SIG-M5 (cell line): ENCODE data around the gene OR8G1.
A peak's percentile ranks its signal among the peaks of the same experiment; 100 is the strongest.

Experiments
- DNase-seq: peaks from one replicate; lab custom pipeline; 2025; lab: John Stamatoyannopoulos, UW

OR8G1 gene

DNA sequence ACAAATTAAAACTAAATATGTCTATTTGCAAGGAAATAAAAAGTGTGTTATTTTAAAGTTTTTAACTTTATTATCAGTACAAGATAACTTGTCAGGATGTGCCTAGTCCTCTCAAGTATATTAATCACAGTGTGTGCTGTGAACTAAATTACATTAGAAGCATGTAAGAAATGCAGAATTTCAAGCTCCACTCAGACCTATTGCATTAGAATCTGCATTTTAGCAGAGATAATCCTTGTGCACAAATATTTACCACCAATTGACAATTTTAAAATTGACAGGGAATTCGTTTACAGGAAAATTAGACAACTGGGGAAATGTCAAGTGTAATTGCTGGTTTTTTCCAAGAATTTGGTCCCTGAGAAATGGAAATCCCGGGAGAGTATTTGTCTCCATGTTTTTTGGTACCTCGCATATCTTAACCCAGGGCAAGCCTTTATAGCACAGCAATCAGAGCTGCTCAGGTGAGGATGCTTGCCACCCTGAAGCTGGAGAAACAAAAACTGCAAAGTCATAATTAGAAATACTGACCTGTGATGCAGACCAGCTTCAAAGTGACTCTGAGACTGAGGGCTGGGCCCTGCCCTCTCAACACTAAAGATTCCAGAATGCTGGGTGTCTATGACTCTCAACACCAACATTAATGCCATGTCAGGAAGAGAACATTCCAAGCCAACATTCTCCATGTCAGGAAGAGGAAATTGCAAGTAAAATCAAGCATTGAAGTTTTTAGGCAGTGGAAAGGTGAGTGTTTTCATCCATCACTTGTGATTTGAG lies at the start of gene OR8G1:
OR8G1 (plus strand) TSS at position 475 of the 777 bp plus-strand sequence. CDS start 8,581 bp downstream, outside the sequence.
- no peak for DNase-seq

DNA sequence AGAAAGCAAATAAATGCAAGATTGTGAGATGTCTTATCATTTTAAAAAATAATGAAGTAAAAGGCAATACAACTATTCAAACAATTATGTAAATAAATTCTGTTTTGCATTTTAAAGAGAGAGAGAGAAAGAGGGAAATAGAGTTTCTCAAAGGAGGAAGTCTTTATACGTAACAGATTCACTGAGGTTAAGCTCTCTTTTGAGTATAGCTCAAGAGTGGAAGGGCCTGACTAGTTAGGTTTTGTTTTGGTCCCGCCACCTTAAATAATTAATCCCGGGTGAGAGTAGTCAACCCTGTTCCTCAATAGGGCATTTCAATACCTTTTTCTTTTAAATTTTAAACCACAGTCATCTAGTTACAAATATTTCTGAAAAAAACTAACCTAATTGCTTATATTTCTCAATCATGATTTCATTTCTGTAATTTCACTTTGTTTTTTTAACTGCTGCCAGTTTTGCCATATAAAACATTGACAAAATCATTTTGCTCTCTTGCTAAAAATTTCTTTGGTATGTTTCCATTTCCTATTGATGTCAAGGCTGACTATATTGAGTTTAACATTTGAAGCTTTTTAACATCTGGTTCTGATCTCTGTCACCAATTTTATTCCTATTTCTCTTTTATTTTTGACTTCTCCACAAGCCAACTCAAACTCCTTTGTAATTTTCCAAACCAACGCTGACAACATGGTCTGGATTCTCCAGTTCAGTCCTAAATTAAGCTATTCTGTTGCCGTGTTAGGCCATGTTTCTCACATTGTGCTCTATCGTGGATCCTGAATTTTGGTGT lies 47.5 kb upstream of the OR8G1 start:
- no peak for DNase-seq

- DNase-seq: no peak
Observed at GRCh38 chr11:124194293-124195188, 46.4 kb upstream of the OR8G1 start.

DNA sequence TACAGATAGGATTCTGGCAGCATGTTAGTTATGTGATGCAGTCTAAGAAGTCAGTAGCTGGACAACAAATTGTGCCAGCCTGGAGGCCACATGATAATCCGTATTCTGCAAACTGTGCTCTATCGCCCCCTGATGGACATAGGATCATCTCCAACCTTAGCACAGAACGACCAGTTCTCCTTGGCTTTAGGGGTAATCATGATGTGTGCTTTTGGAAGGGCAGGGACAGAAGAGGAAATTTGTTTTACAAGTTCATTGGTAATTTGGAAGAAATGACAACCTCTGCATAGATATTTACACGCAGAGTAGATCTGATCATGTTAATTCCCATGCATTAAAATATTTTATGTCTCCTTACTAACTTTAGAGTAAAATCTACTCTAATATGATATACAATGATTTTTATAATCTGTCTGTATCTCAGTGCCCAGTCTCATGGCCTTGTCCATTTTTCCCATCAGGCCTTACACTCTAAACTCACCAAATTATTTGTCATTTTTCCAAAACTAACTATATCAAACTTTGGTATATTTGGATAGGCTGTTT lies 45.6 kb upstream of the OR8G1 start:
- DNase-seq: no peak

GRCh38 chr11:124197999-124198398 lies 42.9 kb upstream of the OR8G1 start:
- no peak for DNase-seq

GRCh38 chr11:124198897-124199296 lies 42.0 kb upstream of the OR8G1 start:
- DNase-seq: no peak

GRCh38 chr11:124199702-124200101 lies 41.2 kb upstream of the OR8G1 start:
- DNase-seq: no peak

DNA sequence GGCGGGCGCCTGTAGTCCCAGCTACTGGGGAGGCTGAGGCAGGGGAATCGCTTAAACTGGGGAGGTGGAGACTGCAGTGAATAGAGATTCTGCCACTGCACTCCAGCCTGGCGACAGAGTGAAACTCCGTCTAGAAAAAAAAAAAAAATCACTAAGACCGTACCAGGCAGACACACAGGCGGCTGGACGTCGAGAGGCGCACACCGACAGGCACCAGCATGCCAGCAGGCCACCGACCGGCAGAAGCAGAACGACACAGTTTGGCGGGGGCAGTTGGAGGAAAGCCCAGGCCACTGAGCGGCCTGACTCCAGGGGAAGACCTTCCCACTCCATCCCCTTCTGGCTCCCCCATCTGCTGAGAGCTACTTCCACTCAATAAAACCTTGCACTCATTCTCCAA lies 40.2 kb upstream of the OR8G1 start:
- no peak for DNase-seq

- no peak for DNase-seq
Observed at GRCh38 chr11:124202951-124203350, 37.9 kb upstream of the OR8G1 start.

GRCh38 chr11:124204008-124204407 lies 36.9 kb upstream of the OR8G1 start:
- DNase-seq: no peak

- no peak for DNase-seq
Observed at GRCh38 chr11:124207102-124207792, 33.6 kb upstream of the OR8G1 start.

GRCh38 chr11:124209824-124210357 lies 31.0 kb upstream of the OR8G1 start:
- no peak for DNase-seq

- DNase-seq: no peak
Observed at GRCh38 chr11:124210421-124210820, 30.5 kb upstream of the OR8G1 start.

DNA sequence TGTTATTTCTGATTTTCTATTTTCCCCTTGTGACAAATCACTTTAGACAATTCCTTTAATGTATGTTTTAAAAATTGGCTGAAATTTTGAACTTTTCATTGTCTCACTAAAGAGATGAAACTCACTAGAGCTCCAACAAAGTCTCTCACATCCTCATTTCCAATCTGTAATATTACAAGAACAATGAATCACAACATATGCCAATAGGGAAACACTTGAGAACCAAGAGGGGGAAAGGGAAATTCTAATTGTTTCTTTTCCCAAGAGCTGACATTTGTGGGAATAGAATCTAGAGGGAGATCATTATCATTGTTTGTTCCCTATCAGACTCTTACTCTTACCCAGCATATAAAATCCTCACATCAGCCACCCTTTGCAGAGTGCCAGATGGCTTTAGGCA lies 29.6 kb upstream of the OR8G1 start:
- DNase-seq: no peak

GRCh38 chr11:124214027-124214426 lies 26.9 kb upstream of the OR8G1 start:
- DNase-seq: no peak

- DNase-seq: no peak
Observed at GRCh38 chr11:124219126-124219525, 21.8 kb upstream of the OR8G1 start.

- DNase-seq: no peak
Observed at GRCh38 chr11:124222407-124222806, 18.5 kb upstream of the OR8G1 start.

DNA sequence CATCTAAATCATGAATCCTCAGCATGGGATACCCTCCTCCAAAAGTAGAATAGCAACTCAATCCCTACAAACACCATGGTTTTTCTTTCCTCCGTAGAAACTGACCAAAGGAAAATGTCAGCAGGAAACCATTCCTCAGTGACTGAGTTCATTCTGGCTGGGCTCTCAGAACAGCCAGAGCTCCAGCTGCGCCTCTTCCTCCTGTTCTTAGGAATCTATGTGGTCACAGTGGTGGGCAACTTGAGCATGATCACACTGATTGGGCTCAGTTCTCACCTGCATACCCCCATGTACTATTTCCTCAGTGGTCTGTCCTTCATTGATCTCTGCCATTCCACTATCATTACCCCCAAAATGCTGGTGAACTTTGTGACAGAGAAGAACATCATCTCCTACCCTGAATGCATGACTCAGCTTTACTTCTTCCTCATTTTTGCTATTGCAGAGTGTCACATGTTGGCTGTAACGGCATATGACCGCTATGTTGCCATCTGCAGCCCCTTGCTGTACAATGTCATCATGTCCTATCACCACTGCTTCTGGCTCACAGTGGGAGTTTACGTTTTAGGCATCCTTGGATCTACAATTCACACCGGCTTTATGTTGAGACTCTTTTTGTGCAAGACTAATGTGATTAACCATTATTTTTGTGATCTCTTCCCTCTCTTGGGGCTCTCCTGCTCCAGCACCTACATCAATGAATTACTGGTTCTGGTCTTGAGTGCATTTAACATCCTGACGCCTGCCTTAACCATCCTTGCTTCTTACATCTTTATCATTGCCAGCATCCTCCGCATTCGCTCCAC lies 16.1 kb upstream of the OR8G1 start:
- DNase-seq: peak; percentile 9

DNA sequence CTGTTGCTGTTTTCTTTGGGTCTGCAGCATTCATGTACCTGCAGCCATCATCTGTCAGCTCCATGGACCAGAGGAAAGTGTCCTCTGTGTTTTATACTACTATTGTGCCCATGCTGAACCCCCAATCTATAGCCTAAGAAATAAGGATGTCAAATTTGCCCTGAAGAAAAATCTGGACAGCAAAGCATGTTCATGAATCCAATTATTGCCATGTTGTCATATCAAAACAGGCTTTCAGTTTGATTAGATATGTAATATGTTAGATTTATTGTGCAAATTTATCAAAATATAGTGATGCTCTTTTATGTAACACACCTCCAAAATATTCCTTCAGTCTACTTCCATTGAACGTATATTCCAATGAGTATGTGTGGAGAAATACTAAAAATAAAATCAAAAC lies 15.4 kb upstream of the OR8G1 start:
- DNase-seq: no peak

DNA sequence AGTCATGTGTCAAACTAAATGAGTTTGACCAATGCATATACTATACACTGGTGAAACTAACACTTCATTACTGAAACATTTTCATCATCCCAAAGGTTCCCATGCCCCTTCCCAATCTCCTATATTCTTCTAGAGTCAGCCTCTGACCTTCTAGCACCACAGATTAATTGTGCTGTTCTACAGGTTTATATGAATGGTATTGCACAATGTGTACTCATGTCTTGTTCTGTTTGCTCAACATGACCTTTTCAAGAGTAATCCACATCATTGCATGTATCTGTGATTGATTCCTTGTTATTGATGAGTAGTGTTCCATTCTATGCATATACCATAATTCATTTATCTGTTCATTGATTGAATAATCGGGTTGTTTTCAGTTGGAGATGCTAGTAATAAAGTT lies 7.5 kb upstream of the OR8G1 start:
- DNase-seq: no peak
